Activated CD8-positive, alpha-beta memory T cell treated with anti-CD3 and anti-CD28 coated beads, Interleukin-2, amount 50 U/mL, for 48 hours (primary cell): Measurements from ENCODE around the gene PLEKHN1.

ENCODE experiments used
- DNase-seq: peaks from one replicate; pipeline ENCODE4 v3.0.0-alpha.2; 2020

The PLEKHN1 gene, protein sequence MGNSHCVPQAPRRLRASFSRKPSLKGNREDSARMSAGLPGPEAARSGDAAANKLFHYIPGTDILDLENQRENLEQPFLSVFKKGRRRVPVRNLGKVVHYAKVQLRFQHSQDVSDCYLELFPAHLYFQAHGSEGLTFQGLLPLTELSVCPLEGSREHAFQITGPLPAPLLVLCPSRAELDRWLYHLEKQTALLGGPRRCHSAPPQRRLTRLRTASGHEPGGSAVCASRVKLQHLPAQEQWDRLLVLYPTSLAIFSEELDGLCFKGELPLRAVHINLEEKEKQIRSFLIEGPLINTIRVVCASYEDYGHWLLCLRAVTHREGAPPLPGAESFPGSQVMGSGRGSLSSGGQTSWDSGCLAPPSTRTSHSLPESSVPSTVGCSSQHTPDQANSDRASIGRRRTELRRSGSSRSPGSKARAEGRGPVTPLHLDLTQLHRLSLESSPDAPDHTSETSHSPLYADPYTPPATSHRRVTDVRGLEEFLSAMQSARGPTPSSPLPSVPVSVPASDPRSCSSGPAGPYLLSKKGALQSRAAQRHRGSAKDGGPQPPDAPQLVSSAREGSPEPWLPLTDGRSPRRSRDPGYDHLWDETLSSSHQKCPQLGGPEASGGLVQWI

DNA sequence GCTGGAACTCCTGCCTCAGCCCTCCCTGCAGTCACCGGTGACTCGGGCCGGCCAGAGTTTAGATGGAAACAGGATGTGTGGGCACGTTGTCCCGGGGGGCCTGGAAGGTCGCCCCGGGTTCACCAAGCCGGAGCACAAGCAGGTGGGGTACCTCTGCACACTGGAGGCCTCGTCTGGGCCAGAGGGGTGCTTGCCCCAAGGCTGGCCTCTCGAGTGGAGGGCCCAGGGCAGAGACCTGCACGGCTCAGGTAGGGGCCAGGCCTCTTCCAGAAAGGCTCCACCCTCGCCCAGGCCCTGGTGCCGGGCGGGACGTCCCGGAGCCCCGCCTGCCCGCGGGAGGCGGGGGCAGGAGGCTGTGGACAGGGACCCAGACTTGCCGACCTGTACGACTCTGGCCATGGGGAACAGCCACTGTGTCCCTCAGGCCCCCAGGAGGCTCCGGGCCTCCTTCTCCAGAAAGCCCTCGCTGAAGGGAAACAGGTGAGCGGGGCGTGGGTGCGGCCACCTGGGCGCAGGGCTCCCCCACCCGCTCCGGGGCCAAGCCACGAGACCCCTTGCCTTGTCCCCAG, at the start of gene PLEKHN1:
Gene PLEKHN1 (plus strand): TSS at position 348 of the 569 bp plus-strand sequence. CDS start 50 bp downstream, at position 398.
- peak; percentile 73 for DNase-seq

DNA sequence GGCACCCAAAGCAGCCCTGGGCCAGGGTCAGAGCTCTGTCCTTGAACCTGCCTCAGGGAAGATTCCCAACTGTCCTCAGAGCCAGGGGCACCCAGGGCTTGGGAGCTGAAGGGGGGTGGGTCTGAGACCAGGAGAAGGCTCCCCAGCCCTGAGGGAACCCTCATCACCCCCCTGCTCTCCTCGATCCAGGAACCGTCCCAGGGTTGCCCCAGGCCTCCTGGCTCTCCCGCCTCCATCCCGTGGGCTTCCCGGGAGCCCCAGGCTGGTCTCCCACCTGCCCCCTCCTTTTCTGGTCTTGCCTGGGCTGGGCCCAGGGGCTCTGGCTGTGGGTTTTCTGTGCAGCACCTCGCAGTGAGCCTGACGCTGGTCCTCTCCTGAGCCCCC, 49.2 kb upstream of the PLEKHN1 start:
- DNase-seq = no peak

DNA sequence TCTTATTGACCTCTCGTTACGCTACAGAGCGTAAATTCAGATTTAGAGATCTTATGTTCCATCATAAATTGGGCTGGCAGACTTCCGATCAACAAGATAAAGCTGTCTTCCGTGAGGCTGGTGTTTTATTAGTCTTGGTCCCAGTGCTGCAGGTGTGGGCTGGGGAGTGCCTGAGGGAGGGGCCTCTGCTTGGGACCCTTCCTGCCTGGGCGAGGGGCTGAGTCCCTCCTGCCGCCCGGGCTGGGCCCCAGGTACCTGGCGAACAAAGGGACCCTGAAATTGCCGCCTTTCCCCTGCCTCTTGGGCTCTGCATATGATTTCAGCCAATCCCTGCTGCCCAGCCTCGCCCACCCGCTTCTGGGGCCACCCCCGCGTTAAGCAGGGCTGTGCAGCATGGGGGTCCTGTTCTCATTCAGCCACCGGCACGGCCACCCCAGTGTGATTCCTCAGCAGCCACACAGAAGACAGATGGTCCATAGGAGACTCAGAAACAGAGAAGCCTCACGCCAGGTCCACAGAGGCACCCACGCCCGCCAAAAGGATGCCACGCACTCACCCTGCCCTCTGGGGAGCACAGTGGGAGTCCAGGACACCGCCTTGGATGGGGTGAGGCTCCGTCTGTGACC, 48.7 kb upstream of the PLEKHN1 start:
- DNase-seq = no peak

DNA sequence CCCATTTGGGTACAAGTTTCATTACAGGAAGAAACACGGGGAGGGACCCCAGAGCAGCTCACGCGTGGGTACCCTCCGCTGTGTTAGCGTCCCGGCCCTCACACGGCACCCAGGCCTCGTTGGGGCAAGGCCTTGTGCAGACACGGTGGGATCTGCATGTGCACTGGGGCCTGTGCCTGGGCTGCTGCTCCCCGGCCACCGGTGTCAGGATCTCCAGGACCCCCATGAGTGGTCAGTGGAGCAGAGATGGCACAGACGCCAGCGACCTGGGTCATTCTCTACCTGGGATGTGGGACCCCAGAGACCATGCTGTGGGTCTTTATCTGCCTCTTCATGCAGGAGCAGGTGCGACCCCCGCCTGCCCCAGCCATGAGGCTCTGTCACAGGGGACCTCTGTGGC, 47.9 kb upstream of the PLEKHN1 start:
- no peak for DNase-seq

DNA sequence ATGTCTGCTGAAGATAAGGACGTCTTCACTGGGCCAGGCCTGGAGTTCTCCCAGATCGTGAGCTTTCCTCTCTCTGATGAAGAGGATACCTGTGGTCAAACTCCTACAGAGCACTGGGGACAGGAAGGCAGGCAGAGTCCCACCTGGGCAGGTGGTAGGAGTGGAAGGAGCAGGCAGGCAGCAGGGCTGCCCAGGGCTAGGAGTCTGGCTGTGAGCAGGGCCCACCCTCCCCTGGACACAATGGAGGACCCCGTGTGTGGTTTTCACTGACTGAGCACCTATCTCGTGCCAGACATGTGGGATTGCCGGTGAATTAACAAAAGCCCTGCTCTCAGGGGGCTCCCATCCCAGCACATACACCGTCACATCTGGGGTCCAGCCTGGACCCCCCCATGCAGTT, 47.4 kb upstream of the PLEKHN1 start:
- DNase-seq = no peak

DNA sequence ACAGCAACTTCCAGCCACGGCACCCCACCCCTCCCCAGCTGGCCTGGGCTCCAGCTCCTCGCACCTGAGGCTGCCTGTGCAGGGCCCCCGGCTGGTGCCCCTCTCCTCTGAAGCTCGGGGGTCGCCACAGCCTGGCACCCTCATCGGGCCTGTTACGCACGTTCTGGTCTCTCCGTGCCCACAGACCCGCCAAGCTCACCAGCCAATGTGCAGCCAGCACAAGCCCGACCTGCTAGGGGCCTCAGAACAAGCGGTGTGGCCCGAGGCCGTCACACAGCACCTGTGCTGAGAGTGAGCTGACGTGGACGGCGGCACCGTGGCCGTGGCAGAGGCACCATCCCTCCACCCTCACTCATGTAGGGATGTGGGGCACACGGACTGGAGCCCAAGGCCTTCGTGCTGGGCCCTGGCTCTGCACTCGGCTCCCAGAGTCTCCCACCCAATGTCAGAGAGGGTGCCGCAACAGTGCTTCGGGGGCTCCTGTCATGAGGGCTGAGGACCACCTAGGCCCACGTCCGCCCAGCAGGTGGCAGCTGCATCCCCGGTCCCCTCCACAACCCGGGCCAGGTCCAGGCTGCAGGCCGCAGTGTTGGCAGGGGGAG, 46.9 kb upstream of the PLEKHN1 start:
- DNase-seq = no peak

DNA sequence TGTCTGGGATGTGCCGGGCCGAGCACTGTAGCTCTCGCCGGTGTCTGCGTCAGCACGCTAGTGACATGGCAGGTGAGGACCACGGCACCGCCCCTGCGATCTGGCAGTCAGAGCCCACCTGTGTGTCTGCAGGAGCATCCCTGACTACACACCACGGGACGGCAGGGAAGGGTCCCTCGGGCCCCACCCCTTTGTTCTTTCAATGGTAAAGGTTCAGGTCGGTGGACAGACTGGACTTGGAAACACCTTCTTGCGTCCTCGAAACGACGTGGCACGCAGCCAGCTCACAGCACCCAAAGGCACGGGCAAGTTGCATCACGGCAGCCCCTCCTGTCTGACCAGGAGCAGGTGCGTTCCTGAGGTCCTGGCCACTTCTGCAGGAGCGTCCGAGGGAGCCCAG, 46.3 kb upstream of the PLEKHN1 start:
- no peak for DNase-seq

DNA sequence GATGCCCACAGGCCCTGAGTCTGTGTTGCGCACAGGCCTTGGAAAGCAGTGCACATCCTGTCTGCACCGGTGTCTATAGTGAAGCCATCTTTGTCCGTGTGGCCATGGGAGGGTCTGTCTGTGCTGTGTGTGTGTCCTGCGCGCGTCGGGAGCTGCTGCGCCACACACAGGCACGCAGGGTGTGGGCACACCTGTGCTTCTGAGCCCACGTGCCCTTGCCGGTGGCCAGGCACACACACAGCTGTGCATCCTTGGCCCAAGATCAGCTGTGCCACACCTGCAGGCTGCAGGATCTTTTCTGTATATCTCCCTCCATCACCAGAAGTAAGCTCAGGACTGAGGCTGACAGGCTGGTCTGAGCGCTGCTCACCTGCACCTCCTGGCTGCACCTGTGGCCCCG, 45.8 kb upstream of the PLEKHN1 start:
- DNase-seq = no peak

DNA sequence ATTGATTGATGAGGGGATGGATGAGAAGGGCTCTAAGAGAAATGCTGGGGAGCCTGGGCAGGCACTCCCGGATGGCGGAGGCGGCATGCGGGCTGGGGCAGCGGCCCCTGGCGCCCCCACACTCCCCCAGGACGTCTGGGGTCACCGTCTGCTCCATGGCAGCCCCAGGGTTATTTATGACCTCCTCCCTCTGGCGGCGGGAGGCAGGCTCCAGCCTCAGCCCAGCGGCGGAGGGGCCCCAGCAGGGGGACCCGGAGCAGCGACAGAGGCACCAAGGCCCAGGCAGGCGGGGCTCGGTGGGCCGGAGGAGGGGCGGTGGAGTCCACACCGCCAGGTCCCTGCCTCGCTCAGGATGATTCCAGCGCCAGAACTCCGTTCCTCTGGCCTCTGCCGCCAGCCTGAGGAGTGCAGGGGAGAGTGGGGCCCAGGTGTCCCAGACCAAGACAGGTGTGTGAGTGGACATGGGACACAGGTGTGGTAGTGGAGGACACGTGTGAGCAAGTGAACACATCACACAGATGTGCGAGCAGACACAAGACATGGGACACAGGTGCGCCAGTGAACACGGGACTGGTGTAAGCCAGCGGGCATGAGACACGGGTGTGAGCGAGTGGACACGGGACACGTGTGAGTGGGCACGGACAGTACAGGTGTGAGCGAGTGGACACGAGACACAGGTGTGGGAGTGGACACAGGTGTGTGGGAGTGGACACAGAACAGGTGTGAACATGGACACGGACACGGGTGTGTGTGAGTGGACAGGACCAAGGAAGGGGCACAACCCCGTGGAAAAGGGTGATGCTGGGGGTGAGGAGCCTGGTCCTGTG, 45.1 kb upstream of the PLEKHN1 start:
- no peak for DNase-seq

DNA sequence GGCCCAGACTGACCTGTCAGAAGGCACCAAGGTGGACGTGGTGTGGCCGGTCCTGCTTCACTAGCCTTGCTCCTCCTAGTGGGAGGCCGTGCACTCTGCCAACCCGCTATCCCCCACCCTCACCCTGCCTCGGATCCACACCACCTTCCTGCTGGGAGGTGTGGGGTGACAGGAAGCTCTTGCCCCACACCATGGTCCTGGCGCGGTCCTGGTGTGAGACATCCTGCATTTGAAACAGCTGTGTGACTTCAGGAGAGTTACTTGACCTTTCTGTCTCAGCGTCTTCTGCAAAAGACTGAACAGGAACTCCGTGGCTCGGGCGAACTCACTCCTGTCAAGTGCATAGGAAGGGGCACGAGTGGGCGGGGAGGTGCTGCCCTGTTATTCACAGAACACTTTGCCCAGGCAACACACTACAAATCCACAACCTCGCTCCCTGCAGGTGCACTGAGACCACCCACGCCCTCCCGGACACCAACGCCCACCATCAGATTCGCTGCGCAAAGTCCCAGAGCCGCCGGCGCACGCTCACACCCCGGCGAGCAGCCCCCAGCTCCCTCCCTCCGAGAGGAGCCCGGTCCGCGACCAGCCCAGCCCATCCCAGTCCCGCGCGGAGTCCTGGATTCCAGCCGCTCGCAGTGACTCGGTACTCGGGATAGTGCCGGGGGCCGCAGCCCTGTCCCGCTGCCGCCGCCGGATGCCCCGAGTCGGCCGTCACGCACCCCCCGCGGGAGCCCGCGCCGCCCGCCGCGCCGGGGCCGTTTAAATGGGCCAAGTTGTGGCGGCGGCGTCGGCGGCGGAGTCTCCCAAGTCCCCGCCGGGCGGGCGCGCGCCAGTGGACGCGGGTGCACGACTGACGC, 42.9 kb upstream of the PLEKHN1 start, which contains the start of gene SAMD11:
Gene SAMD11 (plus strand): TSS at position 793 of the 860 bp plus-strand sequence. CDS start 509 bp downstream, outside the sequence.
- DNase-seq = peak; percentile 78

DNA sequence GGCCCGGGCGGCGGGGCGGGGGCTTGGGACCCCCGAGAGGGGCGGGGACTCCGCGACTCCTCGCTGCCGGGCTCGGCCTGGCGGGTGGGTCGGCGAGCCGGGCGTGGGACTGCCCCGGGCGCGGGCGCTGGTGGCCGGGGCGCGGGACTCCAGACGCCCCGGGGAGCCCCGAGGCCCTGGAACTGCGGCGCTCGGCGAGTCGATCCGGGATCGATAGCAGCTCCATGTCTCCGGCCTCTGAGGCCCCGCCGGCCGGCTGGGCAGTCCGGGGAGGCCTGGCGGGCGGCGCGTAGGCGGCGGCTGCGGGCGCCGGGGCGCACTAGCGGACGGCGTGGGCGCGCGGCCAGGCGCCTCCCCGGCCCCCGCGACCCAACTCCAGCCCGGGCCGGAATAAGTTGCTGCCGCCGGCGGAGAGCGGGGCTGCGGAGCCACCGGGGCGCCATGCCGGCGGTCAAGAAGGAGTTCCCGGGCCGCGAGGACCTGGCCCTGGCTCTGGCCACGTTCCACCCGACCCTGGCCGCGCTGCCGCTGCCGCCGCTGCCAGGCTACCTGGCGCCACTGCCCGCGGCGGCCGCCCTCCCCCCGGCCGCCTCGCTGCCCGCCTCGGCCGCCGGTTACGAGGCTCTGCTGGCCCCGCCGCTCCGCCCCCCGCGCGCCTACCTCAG, 42.2 kb upstream of the PLEKHN1 start:
- DNase-seq = no peak

DNA sequence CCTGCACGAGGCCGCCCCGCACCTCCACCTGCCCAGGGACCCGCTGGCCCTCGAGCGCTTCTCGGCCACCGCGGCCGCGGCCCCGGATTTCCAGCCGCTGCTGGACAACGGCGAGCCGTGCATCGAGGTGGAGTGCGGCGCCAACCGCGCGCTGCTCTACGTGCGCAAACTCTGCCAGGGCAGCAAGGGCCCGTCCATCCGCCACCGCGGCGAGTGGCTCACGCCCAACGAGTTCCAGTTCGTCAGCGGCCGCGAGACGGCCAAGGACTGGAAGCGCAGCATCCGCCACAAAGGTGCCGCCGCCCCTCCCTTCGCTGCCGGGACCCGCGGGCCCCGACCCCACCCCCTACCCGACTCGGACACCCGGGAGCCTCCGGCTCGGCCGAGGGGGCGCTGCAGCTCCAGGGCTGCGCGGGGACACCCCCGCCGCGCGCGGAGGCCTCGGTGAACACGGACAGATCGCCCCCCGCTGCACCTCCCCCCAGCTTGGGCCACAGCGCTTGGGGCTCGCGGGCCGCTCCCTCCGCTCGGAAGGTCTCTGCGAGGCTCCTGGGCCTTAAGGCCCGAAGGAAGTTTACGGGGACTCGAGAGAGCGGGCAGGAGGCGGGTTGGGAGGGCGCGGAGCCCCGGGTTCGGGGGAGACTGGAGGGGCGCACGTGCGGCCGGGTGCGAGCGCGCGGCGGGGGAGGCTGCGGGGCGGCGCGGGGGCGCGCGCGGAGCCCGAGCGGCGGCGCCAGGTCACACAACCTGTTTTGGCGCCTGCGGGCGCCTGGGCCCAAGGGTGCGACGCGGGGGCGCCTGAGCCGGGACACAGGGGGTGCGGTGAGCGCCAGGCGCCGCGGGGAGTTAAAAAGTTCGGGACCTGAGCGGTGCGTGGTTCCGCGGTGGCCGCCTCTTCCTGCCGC, 41.4 kb upstream of the PLEKHN1 start:
- DNase-seq = no peak

DNA sequence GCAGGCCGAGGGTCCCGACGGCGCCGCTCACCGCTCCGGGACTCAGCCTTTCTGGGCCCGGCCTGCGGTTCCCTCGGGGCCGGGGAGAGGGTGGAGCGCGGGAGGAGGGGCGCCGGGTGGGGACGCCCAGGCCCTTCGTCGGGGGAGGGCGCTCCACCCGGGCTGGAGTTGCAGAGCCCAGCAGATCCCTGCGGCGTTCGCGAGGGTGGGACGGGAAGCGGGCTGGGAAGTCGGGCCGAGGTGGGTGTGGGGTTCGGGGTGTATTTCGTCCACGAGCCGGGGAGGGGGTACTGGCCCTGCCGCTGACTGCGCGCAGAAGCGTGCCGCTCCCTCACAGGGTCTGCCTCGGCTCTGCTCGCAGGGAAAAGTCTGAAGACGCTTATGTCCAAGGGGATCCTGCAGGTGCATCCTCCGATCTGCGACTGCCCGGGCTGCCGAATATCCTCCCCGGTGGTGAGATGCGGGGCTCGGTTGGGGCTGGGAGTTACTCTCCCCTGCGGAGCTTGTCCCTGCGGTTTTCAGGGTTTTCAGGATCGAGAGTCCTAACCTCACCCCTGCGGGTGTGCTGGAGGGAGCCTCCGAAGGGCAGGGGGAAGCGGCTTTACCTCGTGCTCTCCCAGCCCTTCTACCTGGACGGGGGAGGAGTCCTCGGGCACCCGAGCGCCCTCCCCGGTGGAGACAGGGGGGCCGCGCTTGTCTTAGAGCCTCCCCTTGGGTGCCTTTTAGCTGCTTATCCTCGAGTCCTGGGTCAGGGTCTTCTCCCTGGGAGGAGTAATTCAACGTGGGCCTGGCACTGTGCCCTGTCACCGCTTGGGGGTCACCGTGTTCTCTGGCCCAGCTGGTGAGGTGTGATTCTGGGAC, 40.5 kb upstream of the PLEKHN1 start:
- no peak for DNase-seq

DNA sequence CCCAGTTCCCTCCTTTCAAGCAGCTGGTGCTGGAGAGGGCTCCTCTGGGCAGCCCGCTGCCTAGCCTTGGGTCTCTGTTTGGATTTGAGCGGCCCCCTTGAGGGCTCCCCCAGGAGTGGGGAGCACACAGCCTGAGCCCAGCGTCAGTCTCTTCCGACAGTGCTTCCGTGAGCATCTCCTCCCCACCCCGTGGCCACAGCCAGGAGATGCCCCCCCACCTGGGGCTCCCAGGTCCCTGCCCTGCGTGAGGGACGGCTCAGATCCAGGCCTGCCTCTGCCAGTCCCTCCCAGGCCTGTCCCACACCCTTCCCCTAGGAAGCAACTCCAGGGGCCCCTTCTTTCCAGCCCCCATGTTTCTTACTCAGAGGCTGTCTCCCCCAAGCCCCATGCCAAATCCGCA, 39.0 kb upstream of the PLEKHN1 start:
- DNase-seq = no peak

DNA sequence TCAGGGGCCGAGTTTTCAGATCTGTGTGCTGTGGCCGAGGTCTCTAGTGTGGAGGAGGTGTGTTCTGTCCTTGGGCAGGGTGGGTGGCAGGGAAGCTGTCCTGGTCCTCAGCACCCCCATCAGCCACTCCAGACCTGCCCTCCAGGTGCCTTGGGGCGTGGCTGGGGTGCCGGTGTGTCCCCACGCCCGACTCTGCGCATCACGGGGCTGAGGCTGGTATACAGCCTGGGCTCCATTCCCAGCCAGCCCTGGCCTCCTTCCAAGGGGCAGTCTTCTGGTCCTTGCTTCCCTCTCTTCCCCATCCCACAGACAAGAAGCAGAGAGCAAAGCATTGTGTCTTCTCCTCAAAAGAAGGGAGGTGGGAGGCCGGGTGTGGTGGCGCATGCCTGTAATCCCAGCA, 38.5 kb upstream of the PLEKHN1 start:
- DNase-seq = no peak

DNA sequence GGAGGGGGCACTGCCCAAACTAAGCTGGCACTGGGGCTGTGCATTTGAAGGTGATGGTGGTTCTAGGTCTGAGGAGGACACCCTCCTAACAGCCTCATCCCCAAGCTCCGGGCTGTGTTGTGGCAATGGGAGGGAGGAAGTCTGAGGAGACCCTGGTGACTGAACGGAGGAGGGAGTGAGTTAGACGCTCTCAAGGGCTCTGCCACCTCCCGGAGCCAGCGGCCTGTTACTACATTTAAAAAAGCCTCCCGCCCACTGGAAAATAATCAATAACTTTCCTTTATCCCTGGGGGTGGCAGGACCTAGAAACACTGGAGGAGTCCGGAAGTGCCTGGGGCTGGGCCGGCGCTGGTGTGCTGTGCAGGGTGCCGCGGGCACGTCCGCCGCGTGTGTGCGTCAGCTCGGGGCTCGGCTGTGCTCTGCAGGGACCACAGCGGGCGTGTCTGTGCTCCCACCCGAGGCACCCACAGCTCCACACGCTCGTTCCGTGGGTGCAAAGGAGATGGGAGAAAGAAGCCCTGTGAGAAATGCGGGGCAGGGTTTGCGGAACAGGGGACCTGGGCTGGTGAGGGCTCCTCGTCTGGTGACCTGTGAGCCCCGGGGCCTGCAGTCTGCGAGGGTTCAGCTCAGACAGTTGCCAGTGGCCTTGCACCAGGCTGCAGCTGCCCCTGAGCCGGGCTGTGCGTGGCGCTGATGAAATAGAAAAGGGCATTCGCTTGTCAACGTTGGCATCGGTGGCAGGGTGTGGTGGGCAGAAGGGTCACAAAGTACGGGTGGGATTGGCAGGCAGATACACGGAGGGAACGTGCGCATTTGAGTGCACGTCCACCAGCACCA, 37.2 kb upstream of the PLEKHN1 start:
- DNase-seq = no peak
